Endothelial cell of umbilical vein (primary cell): ENCODE data around the gene CLEC6A. TPM values are rescaled to one million over a fixed set of nuclear protein-coding genes. Genes with fewer than 3 reads are reported as not detected.

Experiments used
- BruUV-seq: library from RNA; stranded (reverse); fragments of 400-500 nt; replicated peaks from 2 replicates; lab custom pipeline; 2021; lab: Mats Ljungman, UMichigan
- CTCF ChIA-PET: fragments of 300-600, 350-600 bp; sonication (Branson Sonifier 250); formaldehyde crosslinking; loops from one replicate; lab custom pipeline; 2021; ENCODE audit warnings: antibody characterized with exemption, inconsistent platforms; lab: Charles Lee
- POLR2A ChIA-PET: fragments of 300-600, 350-600 bp; sonication (Branson Sonifier 250); formaldehyde crosslinking; loops from one replicate; lab custom pipeline; 2021; ENCODE audit warnings: antibody characterized with exemption, inconsistent platforms; lab: Charles Lee
- DNase-seq: peaks from one replicate; pipeline ENCODE4 v3.0.0-alpha.2; 2011; ENCODE audit warnings: low read depth, low spot score
- FAIRE-seq: peaks from 2 replicates; lab custom pipeline; 2011; peaks lifted over from hg19 to GRCh38; lab: Jason Lieb, UNC
- H2AFZ ChIP-seq: 2 replicates; pipeline ENCODE4 v1.6.0; 2012; ENCODE audit warnings: low read depth, low read length, control low read depth, inconsistent platforms
- H3K27ac ChIP-seq: 2 replicates; pipeline ENCODE4 v1.5.1; 2011; ENCODE audit warnings: low read depth, mild to moderate bottlenecking, control low read depth, low read length, moderate library complexity; ENCODE audit not compliant: insufficient read depth
- H3K27me3 ChIP-seq, 2 experiments: 2 replicates each; pipeline versions ENCODE4 v1.6.0 to v1.6.1; 2011; ENCODE audit warnings: low read length in 2 of 2, mixed read lengths in 1 of 2; ENCODE audit not compliant: control insufficient read depth in 2 of 2, insufficient read depth in 2 of 2
- H3K36me3 ChIP-seq, 2 experiments: 2 replicates in 1 of 2; 3 replicates in 1 of 2; pipeline ENCODE4 v1.5.1; 2011; ENCODE audit warnings: low read length in 2 of 2, mild to moderate bottlenecking in 1 of 2, moderate library complexity in 1 of 2; ENCODE audit not compliant: control insufficient read depth in 2 of 2, insufficient read depth in 2 of 2; ENCODE audit errors: extremely low read depth in 1 of 2
- H3K4me1 ChIP-seq: 3 replicates; pipeline ENCODE4 v1.5.1; 2011; ENCODE audit warnings: mild to moderate bottlenecking, low read length; ENCODE audit not compliant: control insufficient read depth, insufficient read depth; ENCODE audit errors: extremely low read depth
- H3K4me2 ChIP-seq: 2 replicates; pipeline ENCODE4 v1.6.1; 2011; ENCODE audit warnings: low read length, control low read depth, mixed read lengths; ENCODE audit not compliant: insufficient read depth
- H3K4me3 ChIP-seq, 3 experiments: fragments of 200-600 bp in 1 of 3; sonication (generic), shearing (Covaris generic) in 1 of 3; replicated peaks in 1 of 3; 2 replicates each; pipeline ENCODE4 v1.5.1; 2011 to 2016; ENCODE audit warnings: control low read depth in 3 of 3, low read length in 3 of 3, mild to moderate bottlenecking in 2 of 3, inconsistent platforms in 1 of 3, low read depth in 1 of 3, moderate library complexity in 1 of 3; ENCODE audit not compliant: insufficient read depth in 1 of 3
- H3K79me2 ChIP-seq: 2 replicates; pipeline ENCODE4 v1.6.0; 2012; ENCODE audit warnings: low read length, inconsistent platforms; ENCODE audit not compliant: control insufficient read depth, insufficient read depth
- H3K9ac ChIP-seq: replicated peaks from 2 replicates; pipeline ENCODE3; 2011; ENCODE audit warnings: low read length, control low read depth; ENCODE audit not compliant: insufficient read depth; ENCODE audit errors: extremely low read depth
- H3K9me1 ChIP-seq: replicated peaks from 3 replicates; pipeline ENCODE4 v1.6.0; 2011; ENCODE audit warnings: mild to moderate bottlenecking, low read length; ENCODE audit not compliant: control insufficient read depth, insufficient read depth; ENCODE audit errors: extremely low read depth
- H3K9me3 ChIP-seq: replicated peaks from 2 replicates; pipeline ENCODE4 v1.5.1; 2012; ENCODE audit warnings: low read length, inconsistent platforms; ENCODE audit not compliant: control insufficient read depth, insufficient read depth
- H4K20me1 ChIP-seq: replicated peaks from 2 replicates; pipeline ENCODE3; 2011; ENCODE audit warnings: mild to moderate bottlenecking, low read length; ENCODE audit not compliant: control insufficient read depth, insufficient read depth; ENCODE audit errors: extremely low read depth
- EZH2 ChIP-seq: IDR thresholded peaks from 2 replicates; pipeline ENCODE4 v1.6.1; 2012; ENCODE audit warnings: borderline replicate concordance, low read depth, mild to moderate bottlenecking, moderate library complexity, low read length, inconsistent platforms; ENCODE audit not compliant: severe bottlenecking
- FOS ChIP-seq: IDR thresholded peaks from 2 replicates; pipeline ENCODE4 v1.6.1; 2011; ENCODE audit warnings: mild to moderate bottlenecking, low read length, moderate library complexity, borderline replicate concordance; ENCODE audit not compliant: insufficient read depth
- GATA2 ChIP-seq: IDR thresholded peaks from 2 replicates; pipeline ENCODE4 v1.7.0; 2011; ENCODE audit warnings: low read depth, mild to moderate bottlenecking, moderate library complexity, mixed read lengths, low read length; ENCODE audit not compliant: insufficient read length, insufficient read depth
- JUN ChIP-seq: IDR thresholded peaks from 2 replicates; pipeline ENCODE4 v1.6.1; 2011; ENCODE audit warnings: borderline replicate concordance, low read depth; ENCODE audit not compliant: insufficient read length, insufficient read depth
- MYC ChIP-seq: IDR thresholded peaks from one replicate; pipeline ENCODE4 v1.6.1; 2011; ENCODE audit warnings: mild to moderate bottlenecking, low read depth, low read length
- POLR2A ChIP-seq: IDR thresholded peaks from 2 replicates; pipeline ENCODE4 v1.6.1; 2012; ENCODE audit warnings: low read depth, mild to moderate bottlenecking, control low read depth, low read length
- POLR2AphosphoS5 ChIP-seq: IDR thresholded peaks from 2 replicates; pipeline ENCODE4 v1.6.1; 2012; ENCODE audit warnings: low read depth, mild to moderate bottlenecking, control low read depth, low read length, moderate library complexity; ENCODE audit not compliant: insufficient read depth
- dilution Hi-C: fragments of 300-500 bp; cut with MboI; formaldehyde crosslinking; loops from one replicate; pipeline ENCODE4 v1.15.0; 2019; ENCODE audit warnings: low sequenced_read_pairs; ENCODE audit not compliant: extremely low pct_ligation_motif_present
- intact Hi-C: fragments of 100-400 bp; cut with micrococcal nuclease; formaldehyde crosslinking; loops from one replicate; pipeline ENCODE4 v1.10.0; 2022
- polyA plus RNA-seq, 4 experiments: library from polyadenylated mRNA; depleted of rRNA in 3 of 4; stranded (reverse) in 3 of 4; unstranded in 1 of 4; fragments of >200 nt; gene quantifications; 2 replicates each; pipeline versions ENCODE4 v1.2.1 to v1.2.3, GENCODE V29; 2011 to 2012; ENCODE audit warnings: missing spikeins in 1 of 4
- total RNA-seq: library from RNA; stranded (reverse); gene quantifications from 2 replicates; pipeline ENCODE4 v1.2.3, GENCODE V29; 2021
- TF ChIP-seq, protein P1 (sequence below): IDR thresholded peaks from 2 replicates; pipeline ENCODE4 v1.6.1; 2011; ENCODE audit not compliant: insufficient read depth, insufficient read length
- TF ChIP-seq, protein P2 (sequence below), 2 donors: IDR thresholded peaks; 1 replicate in 1 of 2; 2 replicates in 1 of 2; pipeline ENCODE4 v1.5.1; 2011; ENCODE audit warnings: low read length in 2 of 2, mild to moderate bottlenecking in 2 of 2, moderate library complexity in 2 of 2, control low read depth in 1 of 2, inconsistent platforms in 1 of 2, low read depth in 1 of 2; ENCODE audit not compliant: insufficient read depth in 1 of 2; ENCODE audit errors: extremely low read depth in 1 of 2

Gene CLEC6A
- total and polyA plus RNA-seq, 2 donors (not counting 3 experiments of a cell fraction or from before 2014, with no cell fraction given): not detected

DNA sequence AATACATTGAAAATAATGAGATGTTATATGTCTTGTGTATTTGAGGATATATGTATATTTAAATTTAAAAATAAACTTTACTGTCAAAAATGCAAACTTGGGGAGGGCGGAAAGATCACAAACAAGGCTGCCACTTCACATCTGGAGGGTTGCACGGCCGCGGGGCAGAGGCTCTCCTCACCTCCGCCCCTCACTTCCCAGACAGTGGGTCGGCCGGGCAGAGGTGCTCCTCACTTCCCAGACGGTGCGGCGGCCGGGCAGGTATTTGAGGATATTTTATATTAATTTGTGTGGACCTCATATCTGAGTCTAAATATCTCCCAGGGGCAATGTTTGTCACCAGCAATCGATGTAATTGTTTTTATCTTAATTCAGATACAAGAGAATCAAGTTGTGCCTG lies 3.7 kb upstream of the CLEC6A start:
- no peaks in the 10 kb centered on the region for H3K9me1 ChIP-seq
- no peak overlapping the region for H2AFZ ChIP-seq
- H3K27me3 ChIP-seq: peaks cover 0 to 3% of the 10 kb centered on the region in 2 experiments
- ChIA-PET CTCF (interaction anchor here (1.4 kb wide), 1 partner anchor 92 kb away, joined by 4 read pairs; no protein-coding TSS in a partner anchor), POLR2A (no interaction called here)
- H3K9ac ChIP-seq: no peak overlapping the region
- H3K79me2 ChIP-seq: no peaks in the 10 kb centered on the region
- TF ChIP-seq, protein P1, sequence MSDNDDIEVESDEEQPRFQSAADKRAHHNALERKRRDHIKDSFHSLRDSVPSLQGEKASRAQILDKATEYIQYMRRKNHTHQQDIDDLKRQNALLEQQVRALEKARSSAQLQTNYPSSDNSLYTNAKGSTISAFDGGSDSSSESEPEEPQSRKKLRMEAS: no peak
- TF ChIP-seq JUN (no peak), FOS (no peak), POLR2AphosphoS5 (no peak), GATA2 (no peak), POLR2A (no peak), MYC (no peak)
- no peak overlapping the region for H3K27ac ChIP-seq
- dilution Hi-C loops: no loop called here
- H3K4me2 ChIP-seq: no peak overlapping the region
- FAIRE-seq (no peak), DNase-seq (no peak)
- no TSS peak for BruUV-seq
- no peaks in the 10 kb centered on the region for H3K9me3 ChIP-seq
- H4K20me1 ChIP-seq: no peaks in the 10 kb centered on the region
- no peaks in the 10 kb centered on the region for H3K4me1 ChIP-seq
- no peak overlapping the region for H3K4me3 ChIP-seq
- intact Hi-C loops: no loop called here
- H3K36me3 ChIP-seq: no peaks in the 10 kb centered on the region

DNA sequence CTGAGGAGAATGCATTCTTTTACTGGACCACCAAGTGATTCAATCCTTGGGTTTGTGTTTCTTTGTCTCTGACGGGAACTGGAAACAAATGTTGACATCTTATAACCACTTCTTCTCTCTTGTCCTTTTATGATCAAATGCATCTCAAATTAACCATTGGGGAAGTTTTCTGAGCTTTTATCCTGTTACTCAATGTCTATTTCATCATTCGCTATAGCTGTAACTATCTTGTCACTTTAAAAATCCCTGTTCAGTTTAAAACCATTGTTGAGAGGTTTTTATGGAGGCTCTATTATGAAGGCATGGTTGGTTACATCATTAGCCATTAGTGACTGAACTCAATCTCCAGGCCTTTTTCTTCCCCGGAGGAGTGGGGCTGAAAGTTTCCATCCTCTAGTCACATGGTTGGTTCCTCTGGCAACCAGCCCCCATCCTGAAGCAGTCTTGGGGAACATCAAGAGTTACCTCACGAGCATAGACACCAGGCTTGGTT lies 2.7 kb upstream of the CLEC6A start:
- no peak for DNase-seq
- H2AFZ ChIP-seq: no peak overlapping the region
- no peak overlapping the region for H3K27ac ChIP-seq
- H3K9me1 ChIP-seq: no peaks in the 10 kb centered on the region
- H4K20me1 ChIP-seq: no peaks in the 10 kb centered on the region
- intact Hi-C loops (no loop called here), dilution Hi-C loops (no loop called here)
- no peak overlapping the region for H3K4me2 ChIP-seq
- no peaks in the 10 kb centered on the region for H3K9me3 ChIP-seq
- H3K9ac ChIP-seq: no peak overlapping the region
- H3K27me3 ChIP-seq: peaks cover 0 to 3% of the 10 kb centered on the region in 2 experiments
- no peaks in the 10 kb centered on the region for H3K4me1 ChIP-seq
- no TSS peak for BruUV-seq
- TF ChIP-seq EZH2 (no peak), POLR2A (no peak), FOS (no peak), GATA2 (no peak), JUN (no peak)
- TF ChIP-seq, protein P2, sequence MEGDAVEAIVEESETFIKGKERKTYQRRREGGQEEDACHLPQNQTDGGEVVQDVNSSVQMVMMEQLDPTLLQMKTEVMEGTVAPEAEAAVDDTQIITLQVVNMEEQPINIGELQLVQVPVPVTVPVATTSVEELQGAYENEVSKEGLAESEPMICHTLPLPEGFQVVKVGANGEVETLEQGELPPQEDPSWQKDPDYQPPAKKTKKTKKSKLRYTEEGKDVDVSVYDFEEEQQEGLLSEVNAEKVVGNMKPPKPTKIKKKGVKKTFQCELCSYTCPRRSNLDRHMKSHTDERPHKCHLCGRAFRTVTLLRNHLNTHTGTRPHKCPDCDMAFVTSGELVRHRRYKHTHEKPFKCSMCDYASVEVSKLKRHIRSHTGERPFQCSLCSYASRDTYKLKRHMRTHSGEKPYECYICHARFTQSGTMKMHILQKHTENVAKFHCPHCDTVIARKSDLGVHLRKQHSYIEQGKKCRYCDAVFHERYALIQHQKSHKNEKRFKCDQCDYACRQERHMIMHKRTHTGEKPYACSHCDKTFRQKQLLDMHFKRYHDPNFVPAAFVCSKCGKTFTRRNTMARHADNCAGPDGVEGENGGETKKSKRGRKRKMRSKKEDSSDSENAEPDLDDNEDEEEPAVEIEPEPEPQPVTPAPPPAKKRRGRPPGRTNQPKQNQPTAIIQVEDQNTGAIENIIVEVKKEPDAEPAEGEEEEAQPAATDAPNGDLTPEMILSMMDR (IDR thresholded peaks at IDR 0.05; ENCODE audit: extremely low read depth in 1 of 2, insufficient read depth in 1 of 2, low read depth in 1 of 2, low read length in 2 of 2): no peak
- TF ChIP-seq, protein P1: no peak
- ChIA-PET POLR2A (no interaction called here), CTCF (interaction anchor here (1.3 to 1.7 kb wide), 2 partner anchors 91 to 156 kb away, joined by 3 to 6 read pairs; no protein-coding TSS in a partner anchor)
- no peak overlapping the region for H3K4me3 ChIP-seq
- FAIRE-seq: no peak
- no peaks in the 10 kb centered on the region for H3K79me2 ChIP-seq
- no peaks in the 10 kb centered on the region for H3K36me3 ChIP-seq
